ENCODE measurements around the gene POU2F2. TPM values are rescaled to one million over a fixed set of nuclear protein-coding genes. Genes with fewer than 3 reads are reported as not detected.
"Not testable (repeated sequence)": the region's sequence is repeated elsewhere in the genome, so short reads cannot be mapped to it uniquely, and the experiment has no call there.

Gene POU2F2
- total RNA-seq, 1 experiment from 2014 or later, result 5.4 TPM

GRCh38 chr19:42064432-42064831 is 67.8 kb downstream of the POU2F2 start:
- DNase-seq (ENCODE audit: low read depth), result no peak

- no peak for DNase-seq (ENCODE audit: low read depth)
Measured at GRCh38 chr19:42062381-42062780, 69.9 kb downstream of the POU2F2 start.

GRCh38 chr19:42060117-42060516 is 72.1 kb downstream of the POU2F2 start:
- DNase-seq (ENCODE audit: low read depth), result no peak

GRCh38 chr19:42059196-42059595 is 73.0 kb downstream of the POU2F2 start:
- no peak for DNase-seq (ENCODE audit: low read depth)

GRCh38 chr19:42057846-42058245 is 74.4 kb downstream of the POU2F2 start:
- no peak for DNase-seq (ENCODE audit: low read depth)

GRCh38 chr19:42054205-42054604 is 78.0 kb downstream of the POU2F2 start:
- no peak for DNase-seq (ENCODE audit: low read depth)

- DNase-seq (ENCODE audit: low read depth), result no peak
Measured at GRCh38 chr19:42053037-42053935, 79.0 kb downstream of the POU2F2 start.

- DNase-seq (ENCODE audit: low read depth), result no peak
Measured at GRCh38 chr19:42052241-42052863, 79.9 kb downstream of the POU2F2 start.

- peak; percentile 44 for DNase-seq (ENCODE audit: low read depth)
Measured at GRCh38 chr19:42051166-42052115, 80.8 kb downstream of the POU2F2 start.

- peak; percentile 18 for DNase-seq (ENCODE audit: low read depth)
Measured at GRCh38 chr19:42048992-42049391, 83.3 kb downstream of the POU2F2 start.

- DNase-seq (ENCODE audit: low read depth), result no peak
Measured at GRCh38 chr19:42045575-42045974, 86.7 kb downstream of the POU2F2 start.

- DNase-seq (ENCODE audit: low read depth), result no peak
Measured at GRCh38 chr19:42042455-42043170, 89.6 kb downstream of the POU2F2 start.

GRCh38 chr19:42040491-42040890 is 91.8 kb downstream of the POU2F2 start:
- DNase-seq (ENCODE audit: low read depth), result not testable (repeated sequence)

GRCh38 chr19:42040031-42040430 is 92.2 kb downstream of the POU2F2 start:
- DNase-seq (ENCODE audit: low read depth), result no peak

GRCh38 chr19:42038666-42039065 is 93.6 kb downstream of the POU2F2 start:
- no peak for DNase-seq (ENCODE audit: low read depth)

- DNase-seq (ENCODE audit: low read depth), result no peak
Measured at GRCh38 chr19:42037649-42038048, 94.6 kb downstream of the POU2F2 start.

Small RNA genes within 50 kb of the gene (small RNA-seq; reads per million reads assigned to genes)
- not detected for gene MIR4323

Other genes starting within 250 kb of the POU2F2 start
- gene ARHGEF1, start 249.3 kb downstream of the POU2F2 start, total RNA-seq (2014; rRNA removed; shearing (Covaris generic)), result 100 and 109 TPM in 2 replicates
- gene ERFL, start 204.0 kb downstream of the POU2F2 start, total RNA-seq (2014; rRNA removed; shearing (Covaris generic)), result 0.72 TPM in 1 of 2 replicates, not detected in the other
- gene RABAC1, start 173.1 kb downstream of the POU2F2 start, total RNA-seq (2014; rRNA removed; shearing (Covaris generic)), result 91.6 and 101 TPM in 2 replicates
- 0.03 and 0.13 TPM in 2 replicates for gene ATP1A3, start 138.2 kb downstream of the POU2F2 start, total RNA-seq (2014; rRNA removed; shearing (Covaris generic))
- gene GRIK5, start 62.2 kb downstream of the POU2F2 start, total RNA-seq (2014; rRNA removed; shearing (Covaris generic)), result not detected in 2 replicates
- 26.9 and 37.8 TPM in 2 replicates for gene ZNF574, start 56.3 kb downstream of the POU2F2 start, total RNA-seq (2014; rRNA removed; shearing (Covaris generic))
- 38.2 and 43.6 TPM in 2 replicates for gene DEDD2, start 85.2 kb upstream of the POU2F2 start, total RNA-seq (2014; rRNA removed; shearing (Covaris generic))
- gene ZNF526, start 87.9 kb upstream of the POU2F2 start, total RNA-seq (2014; rRNA removed; shearing (Covaris generic)), result 8.7 and 9.2 TPM in 2 replicates
- 25.6 and 32.8 TPM in 2 replicates for gene GSK3A, start 110.2 kb upstream of the POU2F2 start, total RNA-seq (2014; rRNA removed; shearing (Covaris generic))
- gene ERF, start 122.7 kb upstream of the POU2F2 start, total RNA-seq (2014; rRNA removed; shearing (Covaris generic)), result 73.0 and 102 TPM in 2 replicates
- 12.0 and 22.6 TPM in 2 replicates for gene CIC, start 136.8 kb upstream of the POU2F2 start, total RNA-seq (2014; rRNA removed; shearing (Covaris generic))
- 1.2 and 2.8 TPM in 2 replicates for gene PRR19, start 169.7 kb upstream of the POU2F2 start, total RNA-seq (2014; rRNA removed; shearing (Covaris generic))
- 98.5 and 110 TPM in 2 replicates for gene PAFAH1B3, start 170.2 kb upstream of the POU2F2 start, total RNA-seq (2014; rRNA removed; shearing (Covaris generic))
- gene TMEM145, start 180.9 kb upstream of the POU2F2 start, total RNA-seq (2014; rRNA removed; shearing (Covaris generic)), result 0.37 and 1.1 TPM in 2 replicates
- gene MEGF8, start 193.2 kb upstream of the POU2F2 start, total RNA-seq (2014; rRNA removed; shearing (Covaris generic)), result 13.2 TPM in 2 replicates